Fibroblast of the aortic adventitia (primary cell): ENCODE measurements around the gene CREBRF. TPM values are rescaled to one million over a fixed set of nuclear protein-coding genes. Genes with fewer than 3 reads are reported as not detected.

Source experiments
- DNase-seq: peaks from one replicate; pipeline ENCODE4 v3.0.0-alpha.2; 2010; ENCODE audit warnings: low read depth
- H3K4me3 ChIP-seq: 2 replicates; pipeline ENCODE4 v1.5.1; 2011; ENCODE audit warnings: low read depth, mild to moderate bottlenecking, control low read depth, low read length, moderate library complexity
- CTCF ChIP-seq: IDR thresholded peaks from 2 replicates; pipeline ENCODE4 v1.5.1; 2011; ENCODE audit warnings: mild to moderate bottlenecking, low read length, control low read depth, inconsistent platforms; ENCODE audit not compliant: insufficient read depth
- total RNA-seq: library from RNA; depleted of rRNA; stranded (reverse); fragments of >200 nt; gene quantifications from 2 replicates; pipeline ENCODE4 v1.2.3, GENCODE V29; 2012; ENCODE audit warnings: low replicate concordance

The CREBRF gene
- total RNA-seq, 1 donor = 29.7 TPM

- no peak overlapping the region for H3K4me3 ChIP-seq
- no peak for TF ChIP-seq CTCF
- DNase-seq = no peak
Measured at GRCh38 chr5:173165177-173166016, 109.2 kb downstream of the CREBRF start.

GRCh38 chr5:173172166-173172565 lies 116.0 kb downstream of the CREBRF start:
- no peak for DNase-seq
- no peak for TF ChIP-seq CTCF
- no peak overlapping the region for H3K4me3 ChIP-seq

GRCh38 chr5:173175523-173175922 lies 119.4 kb downstream of the CREBRF start:
- TF ChIP-seq CTCF = no peak
- H3K4me3 ChIP-seq = no peak overlapping the region
- no peak for DNase-seq

- no peak for DNase-seq
- H3K4me3 ChIP-seq = no peak overlapping the region
- TF ChIP-seq CTCF = no peak
Measured at GRCh38 chr5:173178369-173178910, 122.3 kb downstream of the CREBRF start.

- no peak for TF ChIP-seq CTCF
- DNase-seq = no peak
- no peak overlapping the region for H3K4me3 ChIP-seq
Measured at GRCh38 chr5:173180331-173180730, 124.2 kb downstream of the CREBRF start.

GRCh38 chr5:173187054-173187743 lies 131.0 kb downstream of the CREBRF start:
- TF ChIP-seq CTCF = no peak
- DNase-seq = no peak
- no peak overlapping the region for H3K4me3 ChIP-seq
